Activated CD8-positive, alpha-beta memory T cell treated with anti-CD3 and anti-CD28 coated beads, Interleukin-2, amount 50 U/mL, for 1 hour (primary cell): ENCODE measurements around the gene RASSF3.
"Not testable (repeated sequence)": the region's sequence is repeated elsewhere in the genome, so short reads cannot be mapped to it uniquely, and the experiment has no call there.

Experiments used
- DNase-seq: peaks from one replicate; pipeline ENCODE4 v3.0.0-alpha.2; 2020; ENCODE audit errors: extremely low read depth

The RASSF3 gene

DNA sequence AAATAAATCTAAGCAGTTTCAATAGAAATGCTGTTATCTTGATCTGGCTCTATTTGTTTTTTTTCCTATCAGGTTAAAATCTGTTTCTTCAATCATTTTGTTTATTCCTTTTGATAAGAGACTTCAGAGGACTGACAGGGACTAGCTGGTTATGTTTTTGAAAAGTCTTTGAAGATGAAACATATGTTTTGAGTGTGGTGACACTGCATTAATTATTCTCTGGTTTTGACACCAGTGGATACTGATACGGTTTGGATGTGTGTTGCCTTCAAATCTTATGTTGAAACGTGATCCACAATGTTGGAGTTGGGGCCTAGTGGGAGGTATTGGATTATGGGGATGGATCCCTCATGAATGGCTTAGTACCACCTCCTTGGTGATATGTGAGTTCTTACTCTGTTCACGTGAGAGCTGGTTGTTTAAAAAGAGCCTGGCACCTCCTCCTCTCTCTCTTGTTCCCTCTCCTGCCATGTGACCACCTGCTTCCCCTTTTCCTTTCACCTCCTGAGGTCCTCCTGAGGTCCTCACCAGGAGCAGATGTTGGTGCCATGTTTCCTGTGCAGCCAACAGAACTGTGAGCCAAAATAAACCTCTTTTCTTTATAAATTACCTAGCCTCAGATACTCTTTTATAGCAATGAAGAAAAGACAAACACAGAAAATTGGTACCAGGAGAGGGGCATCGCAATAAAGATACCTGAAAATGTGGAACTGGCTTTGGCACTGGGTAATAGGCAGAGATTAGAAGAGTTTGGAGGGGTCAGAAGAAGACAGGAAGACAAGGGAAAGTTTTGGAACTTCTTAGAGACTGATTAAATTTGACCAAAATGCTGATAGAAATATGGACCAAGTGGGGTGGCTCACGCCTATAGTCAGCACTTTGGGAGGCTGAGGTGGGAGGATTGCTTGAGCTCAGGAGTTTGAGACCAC, 23.0 kb downstream of the RASSF3 start:
- DNase-seq = no peak

GRCh38 chr12:64633940-64634337, 23.6 kb downstream of the RASSF3 start:
- no peak for DNase-seq

GRCh38 chr12:64634508-64635092, 24.3 kb downstream of the RASSF3 start:
- no peak for DNase-seq

- DNase-seq = no peak
Measured at GRCh38 chr12:64635356-64635998, 25.2 kb downstream of the RASSF3 start.

- no peak for DNase-seq
Measured at GRCh38 chr12:64636856-64637255, 26.6 kb downstream of the RASSF3 start.

- no peak for DNase-seq
Measured at GRCh38 chr12:64639466-64639865, 29.2 kb downstream of the RASSF3 start.

DNA sequence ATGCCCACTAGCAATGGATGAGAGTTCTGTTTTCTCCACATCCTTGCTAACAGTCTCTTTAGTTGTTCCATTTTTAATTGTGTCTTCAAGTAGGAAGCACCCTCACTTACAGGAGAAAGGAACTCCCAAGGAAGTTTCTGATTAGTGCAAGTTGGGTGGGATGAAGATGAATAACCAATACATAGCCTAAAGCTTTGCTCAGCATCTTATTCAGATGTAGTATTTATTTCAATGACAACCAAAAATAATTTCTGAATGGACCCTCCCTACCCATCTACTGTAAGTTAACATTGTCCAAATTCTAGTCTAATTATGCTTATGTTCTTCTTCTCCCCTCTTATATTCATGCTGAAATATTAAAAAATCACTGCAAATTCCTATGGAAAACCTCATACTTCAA, 36.0 kb downstream of the RASSF3 start:
- DNase-seq = no peak

GRCh38 chr12:64649487-64649886, 39.2 kb downstream of the RASSF3 start:
- DNase-seq = no peak

DNA sequence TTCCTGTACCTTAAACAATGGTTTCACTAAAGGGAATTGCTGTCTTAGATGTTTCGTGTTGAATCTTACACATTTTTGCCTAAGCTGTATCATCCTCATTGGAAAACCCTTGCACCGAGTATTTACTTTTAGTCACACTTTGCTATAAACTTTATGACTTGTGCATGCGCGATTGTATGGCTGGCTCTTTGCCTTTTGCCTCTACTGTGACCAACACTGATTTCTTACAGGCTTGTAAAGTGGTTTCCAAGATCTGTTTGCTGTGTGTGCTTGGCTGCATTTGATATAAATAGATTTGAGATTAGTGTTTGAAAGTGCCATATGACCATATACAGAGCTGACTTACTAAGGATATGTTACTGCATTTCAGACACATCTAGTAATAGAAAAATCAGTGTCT, 40.5 kb downstream of the RASSF3 start:
- no peak for DNase-seq

DNA sequence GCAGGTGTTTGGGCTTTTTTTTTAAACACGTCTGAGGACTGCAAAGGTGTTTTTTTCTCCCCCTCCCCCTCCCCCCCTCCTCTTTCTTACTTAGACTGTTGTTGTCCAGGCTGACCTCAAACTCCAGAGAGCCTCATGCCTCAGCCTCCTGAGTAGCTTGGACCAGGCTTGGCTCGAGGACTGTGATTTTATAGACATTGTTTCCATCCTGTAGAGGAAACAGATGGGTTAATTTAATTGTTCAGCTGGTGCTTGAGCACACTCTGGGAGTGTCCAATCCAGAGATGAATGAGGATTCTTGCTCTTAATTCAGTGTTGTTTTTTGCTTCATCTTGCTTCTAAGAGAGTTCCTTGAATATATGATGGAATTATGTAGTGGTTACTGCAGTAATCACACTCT, 42.1 kb downstream of the RASSF3 start:
- DNase-seq = no peak

DNA sequence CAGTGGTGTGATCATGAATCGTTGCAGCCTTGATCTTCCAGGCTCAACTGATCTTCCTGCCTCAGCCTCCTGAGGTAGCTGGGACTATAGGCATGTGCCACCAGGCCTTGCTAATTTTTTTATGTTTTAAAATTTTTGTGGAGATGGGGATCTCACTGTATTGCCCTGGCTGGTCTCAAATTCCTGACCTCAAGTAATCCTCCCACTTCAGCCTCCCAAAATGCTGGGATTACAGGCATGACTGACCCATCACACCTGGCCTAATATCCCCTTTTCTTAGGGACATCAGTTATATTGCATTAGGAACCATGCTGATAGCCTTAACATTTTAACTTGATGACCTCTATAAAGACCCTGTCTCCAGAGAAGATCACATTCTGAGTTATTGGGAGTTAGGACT, 42.8 kb downstream of the RASSF3 start:
- no peak for DNase-seq

DNA sequence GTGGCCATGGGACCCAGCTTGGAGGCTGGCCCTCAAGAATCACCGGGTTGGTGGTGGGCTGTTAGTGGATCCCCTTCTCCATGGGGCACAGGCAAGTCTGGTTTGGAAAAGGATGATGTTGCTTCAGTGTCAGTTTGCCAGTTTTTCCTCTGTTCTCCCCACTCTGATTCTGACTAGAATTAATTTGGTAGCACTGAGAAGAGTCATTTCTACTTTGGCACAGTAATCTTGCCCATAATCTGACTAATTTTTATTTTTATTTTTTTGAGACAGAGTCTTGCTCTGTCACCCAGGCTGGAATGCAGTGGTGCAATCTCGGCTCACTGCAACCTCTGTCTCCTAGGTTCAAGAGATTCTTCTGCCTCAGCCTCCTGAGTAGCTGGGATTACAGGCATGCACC, 43.6 kb downstream of the RASSF3 start:
- DNase-seq = not testable (repeated sequence)

- DNase-seq = no peak
Measured at GRCh38 chr12:64655141-64655540, 44.8 kb downstream of the RASSF3 start.

- no peak for DNase-seq
Measured at GRCh38 chr12:64656429-64656828, 46.1 kb downstream of the RASSF3 start.

GRCh38 chr12:64658892-64659481, 48.7 kb downstream of the RASSF3 start:
- DNase-seq = no peak

DNA sequence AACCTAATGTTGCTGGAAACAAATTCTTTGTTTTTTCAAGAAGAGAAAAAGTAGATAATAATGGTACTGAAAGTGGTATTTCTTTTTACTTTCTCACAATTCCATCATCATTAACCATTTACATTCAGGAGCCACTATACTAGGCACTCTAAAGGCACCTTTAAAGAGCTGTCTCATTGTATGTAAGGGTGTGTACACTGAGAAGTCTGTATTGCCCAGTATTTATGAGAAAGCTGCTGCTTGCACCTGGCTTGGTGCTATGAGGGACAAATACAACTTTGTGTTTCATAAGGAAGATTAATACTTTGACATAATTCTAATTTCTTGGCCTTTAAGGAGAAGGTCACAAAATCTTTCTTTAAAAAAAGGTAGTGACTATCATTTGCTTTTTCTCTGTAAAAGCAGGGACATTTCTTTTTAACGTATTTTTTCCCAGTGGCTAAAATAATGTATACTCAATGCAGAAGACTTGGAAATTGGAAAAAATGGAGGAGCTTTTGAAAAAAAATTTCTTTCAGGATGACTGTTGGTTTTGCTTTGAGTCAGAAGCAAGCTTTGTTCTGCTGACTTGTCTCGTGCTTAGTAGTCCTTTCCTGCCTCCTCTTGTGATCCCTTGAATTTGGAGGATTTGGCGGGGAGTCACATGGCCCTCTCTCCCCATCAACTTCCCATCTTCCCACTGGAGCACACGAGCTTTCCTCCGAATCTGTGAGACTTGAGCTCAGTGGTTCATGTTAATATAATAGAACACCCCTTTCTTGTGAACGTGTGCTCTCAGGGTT, 50.1 kb downstream of the RASSF3 start:
- no peak for DNase-seq

DNA sequence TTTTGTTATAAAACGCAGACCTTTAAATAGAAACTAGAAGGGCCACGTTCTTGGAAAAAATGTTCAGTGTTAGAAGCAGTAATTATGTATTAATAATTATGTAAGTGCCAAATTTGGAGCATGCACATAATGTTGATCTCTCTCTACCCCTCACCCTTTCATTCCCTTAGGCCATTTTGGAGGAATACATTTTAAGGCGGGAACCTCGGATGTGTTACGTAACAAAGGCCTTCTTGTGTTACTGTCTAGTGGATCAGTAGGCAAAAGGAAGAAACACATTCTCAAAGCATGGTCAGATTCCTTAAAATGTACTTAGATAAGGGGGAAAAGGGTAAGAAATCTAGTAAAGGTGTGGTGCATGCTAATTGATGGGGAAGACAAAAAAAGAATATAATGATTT, 52.7 kb downstream of the RASSF3 start:
- no peak for DNase-seq

GRCh38 chr12:64665514-64665913, 55.2 kb downstream of the RASSF3 start:
- no peak for DNase-seq

DNA sequence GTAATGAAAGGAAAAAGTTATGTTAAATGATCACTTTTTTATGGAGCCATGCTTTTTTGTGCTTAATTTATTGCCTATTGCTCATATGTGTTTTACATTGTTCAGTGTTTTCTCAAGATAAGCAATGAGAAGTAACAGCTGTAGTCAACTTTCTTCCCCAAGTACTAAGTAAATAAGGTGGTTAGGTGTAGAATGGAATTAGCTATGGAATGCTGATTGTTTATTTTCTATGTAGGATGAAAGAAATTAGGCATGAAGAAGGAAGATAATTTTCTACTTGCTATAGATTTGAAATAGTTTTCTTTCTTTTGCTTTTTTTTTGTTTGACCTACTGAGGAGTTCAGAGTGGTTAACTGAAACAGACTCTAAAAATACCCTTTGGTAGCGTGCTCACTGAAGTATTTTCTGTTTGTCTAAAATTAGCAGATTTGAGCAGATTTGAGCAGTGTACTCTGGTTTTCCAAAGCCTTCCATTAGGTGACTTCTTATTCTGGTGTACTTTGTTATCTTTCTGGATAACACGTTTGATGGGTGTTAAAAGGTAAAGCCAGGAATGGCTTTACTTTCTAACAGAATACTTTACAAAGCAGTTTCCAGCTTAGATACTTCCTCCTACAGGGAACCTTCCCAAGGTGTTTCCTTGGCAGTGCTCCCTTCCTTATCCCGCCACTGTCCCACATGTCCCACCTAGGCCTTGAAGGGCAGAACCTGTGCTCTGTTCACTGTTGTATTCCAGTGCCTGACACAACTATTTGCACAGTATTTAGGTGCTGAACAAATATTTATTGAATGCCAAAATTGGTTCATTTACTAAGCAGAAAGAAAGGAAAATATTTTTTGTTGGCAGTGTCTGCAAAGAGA, 56.0 kb downstream of the RASSF3 start:
- no peak for DNase-seq

DNA sequence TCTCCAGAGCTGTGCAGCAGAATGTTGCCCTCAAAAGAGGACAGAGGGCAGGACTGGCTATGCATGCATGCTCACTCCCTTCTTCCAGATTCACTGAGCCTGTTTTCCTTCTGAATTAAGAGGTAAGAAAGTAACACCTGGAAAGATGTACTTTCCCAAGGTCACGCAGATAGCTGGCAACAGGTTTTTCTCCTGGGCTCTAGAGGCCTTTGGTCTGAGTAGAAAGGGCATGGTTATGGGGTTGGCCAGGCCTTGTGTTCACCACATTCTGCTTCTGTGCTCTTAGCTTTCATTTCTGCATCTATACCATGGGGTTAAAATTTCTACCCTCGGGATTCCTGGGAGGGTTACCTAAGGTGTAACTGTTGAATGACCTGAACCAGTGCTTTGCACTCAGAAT, 57.5 kb downstream of the RASSF3 start:
- no peak for DNase-seq
